HEK293T (cell line): ENCODE measurements around the gene GLTP.

Experiments used
- ELF4 ChIP-seq: fragments of 450-650 bp; IDR thresholded peaks from 2 replicates; pipeline ENCODE4 v1.6.1; 2017; ENCODE audit warnings: antibody characterized with exemption
- FOXA1 ChIP-seq: fragments of 450-650 bp; IDR thresholded peaks from 2 replicates; pipeline ENCODE4 v1.6.1; 2016; ENCODE audit warnings: mild to moderate bottlenecking
- FOXM1 ChIP-seq: fragments of 450-650 bp; IDR thresholded peaks from 2 replicates; pipeline ENCODE4 v1.6.1; 2017; ENCODE audit warnings: mild to moderate bottlenecking, borderline replicate concordance
- HDGF ChIP-seq: fragments of 450-650 bp; IDR thresholded peaks from 2 replicates; pipeline ENCODE4 v1.6.1; 2017; ENCODE audit warnings: antibody characterized with exemption, borderline replicate concordance
- SP1 ChIP-seq: fragments of 450-650 bp; IDR thresholded peaks from 2 replicates; pipeline ENCODE4 v1.6.1; 2017
- ZNF384 ChIP-seq: fragments of 450-650 bp; IDR thresholded peaks from 2 replicates; pipeline ENCODE4 v1.6.1; 2016

DNA sequence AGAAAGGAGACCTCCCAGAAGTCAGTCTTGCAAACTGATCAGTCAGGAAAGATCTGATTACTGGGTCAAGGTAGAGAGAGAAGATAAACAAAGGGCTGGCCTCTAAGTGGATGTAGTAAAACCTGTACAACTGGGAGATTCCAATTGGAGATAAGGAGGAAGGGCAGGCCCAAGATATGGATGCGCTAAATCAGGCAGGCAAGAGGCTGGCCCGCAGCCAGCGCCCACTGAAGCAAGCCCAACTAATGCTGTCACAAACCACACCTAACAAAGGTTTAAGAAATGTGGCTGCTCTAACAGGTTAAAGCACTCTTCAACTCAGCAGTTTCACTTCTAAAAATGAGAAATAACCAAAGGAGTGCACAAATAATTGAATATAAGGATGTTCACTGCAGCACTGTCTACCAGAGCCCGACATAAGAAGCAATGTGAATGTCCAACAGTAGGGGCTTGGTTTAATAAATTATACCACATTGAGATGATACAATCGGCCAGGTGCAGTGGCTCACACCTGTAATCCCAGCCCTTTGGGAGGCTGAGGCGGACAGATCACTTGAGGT is 4.7 kb downstream of the GLTP start:
- no peak for TF ChIP-seq HDGF
- TF ChIP-seq SP1 = no peak
- no peak for TF ChIP-seq FOXM1
- TF ChIP-seq ELF4 = no peak
- no peak for TF ChIP-seq ZNF384
- TF ChIP-seq FOXA1 = no peak
